K562 (cell line): ENCODE measurements around the gene ZBTB38. TPM values are rescaled to one million over a fixed set of nuclear protein-coding genes. Genes with fewer than 3 reads are reported as not detected.

Experiments used
- CBX1 ChIP-seq: sonication (generic); IDR thresholded peaks from 2 replicates; pipeline ENCODE4 v1.6.1; 2016; ENCODE audit warnings: antibody characterized with exemption, low read depth, mild to moderate bottlenecking
- CREM ChIP-seq: IDR thresholded peaks from 2 replicates; pipeline ENCODE4 v1.6.1; 2014; ENCODE audit warnings: antibody characterized with exemption, low read depth
- EP300 ChIP-seq: IDR thresholded peaks from 2 replicates; pipeline ENCODE4 v1.6.1; 2012; ENCODE audit warnings: low read length, improper control_type of control experiment
- LEF1 ChIP-seq: fragments of 450-650 bp; IDR thresholded peaks from 2 replicates; pipeline ENCODE4 v1.6.1; 2016; ENCODE audit warnings: mild to moderate bottlenecking
- RBFOX2 ChIP-seq: fragments of 200-400 bp; formaldehyde crosslinking; IDR thresholded peaks from 2 replicates; pipeline ENCODE4 v1.6.1; 2017; ENCODE audit warnings: low read depth, mild to moderate bottlenecking, low read length, moderate library complexity
- TAF1 ChIP-seq: IDR thresholded peaks from 2 replicates; pipeline ENCODE4 v1.6.1; 2011; ENCODE audit warnings: mild to moderate bottlenecking, low read length, moderate library complexity; ENCODE audit not compliant: insufficient read depth, control insufficient read depth, severe bottlenecking; ENCODE audit errors: extremely low read depth
- TCF3 ChIP-seq: sonication (generic); formaldehyde crosslinking; IDR thresholded peaks from 2 replicates; pipeline ENCODE4 v1.4.0; 2020; ENCODE audit warnings: mild to moderate bottlenecking, missing genetic modification reagents
- TRIM28 ChIP-seq: fragments of 450-650 bp; IDR thresholded peaks from 2 replicates; pipeline ENCODE4 v1.6.1; 2017
- ZNF174 ChIP-seq: fragments of 250-450 bp; sonication (Bioruptor Pico); IDR thresholded peaks from 2 replicates; pipeline ENCODE4 v1.4.0; 2020; ENCODE audit warnings: mild to moderate bottlenecking
- ZNF24 ChIP-seq: fragments of 450-650 bp; IDR thresholded peaks from 2 replicates; pipeline ENCODE4 v1.6.1; 2016
- ZNF695 ChIP-seq: fragments of 450-650 bp; formaldehyde crosslinking; IDR thresholded peaks from 2 replicates; pipeline ENCODE4 v1.4.0; 2020; ENCODE audit warnings: mild to moderate bottlenecking, moderate library complexity
- polyA plus RNA-seq, 8 experiments: library from polyadenylated mRNA; depleted of rRNA in 4 of 8; stranded (reverse) in 5 of 8; unstranded in 3 of 8; fragments of >200 nt; fragmentation: Nextera tagmentation in 2 of 8; fragmentation: Illumina TruSeq in 1 of 8; extraction: Ambion mirVana in 2 of 8; extraction: Trizol in 1 of 8; gene quantifications; 2 replicates each; pipeline versions ENCODE4 v1.2.1 to v1.2.3, GENCODE V29; 2011 to 2014; ENCODE audit warnings: inconsistent platforms in 1 of 8, missing spikeins in 1 of 8
- total RNA-seq, 7 experiments: library from RNA; depleted of rRNA in 6 of 7; stranded (reverse); fragments of >200 nt in 6 of 7; fragmentation: Illumina TruSeq in 2 of 7; extraction: Trizol in 2 of 7; gene quantifications; 2 replicates each; pipeline versions ENCODE4 v1.2.1 to v1.2.3, GENCODE V29; 2011 to 2021; ENCODE audit warnings: low replicate concordance in 1 of 7
- TF ChIP-seq, protein P1 (sequence below): fragments of 450-650 bp; IDR thresholded peaks from 2 replicates; pipeline ENCODE4 v1.6.1; 2016; ENCODE audit warnings: mild to moderate bottlenecking, moderate library complexity
- TF ChIP-seq, protein P2 (sequence below): fragments of 200-800 bp; sonication (Bioruptor generic); IDR thresholded peaks from 2 replicates; pipeline ENCODE4 v1.6.1; 2017; ENCODE audit warnings: missing genetic modification characterization, missing compliant biosample characterization
- TF ChIP-seq, protein P3 (sequence below): sonication (generic); formaldehyde crosslinking; IDR thresholded peaks from 2 replicates; pipeline ENCODE4 v1.8.0; 2022; ENCODE audit warnings: missing genetic modification reagents, mild to moderate bottlenecking, borderline replicate concordance

Gene ZBTB38
- total and polyA plus RNA-seq, 9 of the 15 experiments (the other 6 are each of a cell fraction or from before 2014, with no cell fraction given): 12.1 to 39.4 (median 22.9) TPM

DNA sequence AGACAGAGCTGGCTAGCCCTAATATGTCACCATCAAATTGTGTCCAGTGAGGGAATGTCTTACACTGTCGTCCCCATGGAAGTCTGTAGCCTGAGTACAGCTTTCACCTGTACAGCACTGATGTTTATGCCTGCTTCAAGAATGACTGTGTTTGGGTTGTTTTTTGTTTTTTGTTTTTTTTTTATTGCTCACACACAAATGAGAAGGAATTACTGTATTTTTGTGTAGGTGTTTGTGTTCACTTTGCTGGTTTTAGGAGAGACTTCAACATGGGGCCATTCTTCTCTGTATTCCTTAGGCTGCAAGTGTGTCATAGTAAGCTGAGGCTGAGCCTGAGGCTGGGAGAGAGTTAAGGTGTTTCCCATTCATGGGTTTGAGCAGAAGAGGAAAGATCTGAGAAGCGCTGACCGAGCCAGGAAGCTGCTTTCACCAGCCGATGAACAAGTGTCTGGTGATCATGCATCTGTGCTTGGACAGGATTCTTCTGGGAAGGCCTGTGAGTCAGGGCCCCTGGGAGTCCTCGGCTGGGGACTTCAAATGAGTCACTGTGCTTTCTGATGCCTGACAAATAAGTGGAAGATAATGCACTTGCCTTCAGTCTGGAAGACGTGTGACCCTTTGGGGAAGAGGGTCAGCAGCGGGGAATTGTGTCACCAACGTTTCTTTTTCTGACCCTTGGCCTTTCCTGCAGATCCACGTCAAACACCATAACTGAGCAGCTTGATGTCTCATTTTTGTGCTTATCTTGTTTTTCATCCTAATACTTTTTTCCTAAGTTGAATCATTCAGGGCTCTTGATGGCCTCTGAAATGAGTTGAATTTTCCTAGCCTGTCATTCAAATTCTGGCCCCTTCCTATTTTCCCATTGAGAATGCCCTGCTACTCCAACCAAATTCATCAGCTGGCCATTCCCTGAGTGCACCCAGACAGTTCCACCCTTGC is 36.7 kb upstream of the ZBTB38 start (continued):
- TF ChIP-seq, protein P1, sequence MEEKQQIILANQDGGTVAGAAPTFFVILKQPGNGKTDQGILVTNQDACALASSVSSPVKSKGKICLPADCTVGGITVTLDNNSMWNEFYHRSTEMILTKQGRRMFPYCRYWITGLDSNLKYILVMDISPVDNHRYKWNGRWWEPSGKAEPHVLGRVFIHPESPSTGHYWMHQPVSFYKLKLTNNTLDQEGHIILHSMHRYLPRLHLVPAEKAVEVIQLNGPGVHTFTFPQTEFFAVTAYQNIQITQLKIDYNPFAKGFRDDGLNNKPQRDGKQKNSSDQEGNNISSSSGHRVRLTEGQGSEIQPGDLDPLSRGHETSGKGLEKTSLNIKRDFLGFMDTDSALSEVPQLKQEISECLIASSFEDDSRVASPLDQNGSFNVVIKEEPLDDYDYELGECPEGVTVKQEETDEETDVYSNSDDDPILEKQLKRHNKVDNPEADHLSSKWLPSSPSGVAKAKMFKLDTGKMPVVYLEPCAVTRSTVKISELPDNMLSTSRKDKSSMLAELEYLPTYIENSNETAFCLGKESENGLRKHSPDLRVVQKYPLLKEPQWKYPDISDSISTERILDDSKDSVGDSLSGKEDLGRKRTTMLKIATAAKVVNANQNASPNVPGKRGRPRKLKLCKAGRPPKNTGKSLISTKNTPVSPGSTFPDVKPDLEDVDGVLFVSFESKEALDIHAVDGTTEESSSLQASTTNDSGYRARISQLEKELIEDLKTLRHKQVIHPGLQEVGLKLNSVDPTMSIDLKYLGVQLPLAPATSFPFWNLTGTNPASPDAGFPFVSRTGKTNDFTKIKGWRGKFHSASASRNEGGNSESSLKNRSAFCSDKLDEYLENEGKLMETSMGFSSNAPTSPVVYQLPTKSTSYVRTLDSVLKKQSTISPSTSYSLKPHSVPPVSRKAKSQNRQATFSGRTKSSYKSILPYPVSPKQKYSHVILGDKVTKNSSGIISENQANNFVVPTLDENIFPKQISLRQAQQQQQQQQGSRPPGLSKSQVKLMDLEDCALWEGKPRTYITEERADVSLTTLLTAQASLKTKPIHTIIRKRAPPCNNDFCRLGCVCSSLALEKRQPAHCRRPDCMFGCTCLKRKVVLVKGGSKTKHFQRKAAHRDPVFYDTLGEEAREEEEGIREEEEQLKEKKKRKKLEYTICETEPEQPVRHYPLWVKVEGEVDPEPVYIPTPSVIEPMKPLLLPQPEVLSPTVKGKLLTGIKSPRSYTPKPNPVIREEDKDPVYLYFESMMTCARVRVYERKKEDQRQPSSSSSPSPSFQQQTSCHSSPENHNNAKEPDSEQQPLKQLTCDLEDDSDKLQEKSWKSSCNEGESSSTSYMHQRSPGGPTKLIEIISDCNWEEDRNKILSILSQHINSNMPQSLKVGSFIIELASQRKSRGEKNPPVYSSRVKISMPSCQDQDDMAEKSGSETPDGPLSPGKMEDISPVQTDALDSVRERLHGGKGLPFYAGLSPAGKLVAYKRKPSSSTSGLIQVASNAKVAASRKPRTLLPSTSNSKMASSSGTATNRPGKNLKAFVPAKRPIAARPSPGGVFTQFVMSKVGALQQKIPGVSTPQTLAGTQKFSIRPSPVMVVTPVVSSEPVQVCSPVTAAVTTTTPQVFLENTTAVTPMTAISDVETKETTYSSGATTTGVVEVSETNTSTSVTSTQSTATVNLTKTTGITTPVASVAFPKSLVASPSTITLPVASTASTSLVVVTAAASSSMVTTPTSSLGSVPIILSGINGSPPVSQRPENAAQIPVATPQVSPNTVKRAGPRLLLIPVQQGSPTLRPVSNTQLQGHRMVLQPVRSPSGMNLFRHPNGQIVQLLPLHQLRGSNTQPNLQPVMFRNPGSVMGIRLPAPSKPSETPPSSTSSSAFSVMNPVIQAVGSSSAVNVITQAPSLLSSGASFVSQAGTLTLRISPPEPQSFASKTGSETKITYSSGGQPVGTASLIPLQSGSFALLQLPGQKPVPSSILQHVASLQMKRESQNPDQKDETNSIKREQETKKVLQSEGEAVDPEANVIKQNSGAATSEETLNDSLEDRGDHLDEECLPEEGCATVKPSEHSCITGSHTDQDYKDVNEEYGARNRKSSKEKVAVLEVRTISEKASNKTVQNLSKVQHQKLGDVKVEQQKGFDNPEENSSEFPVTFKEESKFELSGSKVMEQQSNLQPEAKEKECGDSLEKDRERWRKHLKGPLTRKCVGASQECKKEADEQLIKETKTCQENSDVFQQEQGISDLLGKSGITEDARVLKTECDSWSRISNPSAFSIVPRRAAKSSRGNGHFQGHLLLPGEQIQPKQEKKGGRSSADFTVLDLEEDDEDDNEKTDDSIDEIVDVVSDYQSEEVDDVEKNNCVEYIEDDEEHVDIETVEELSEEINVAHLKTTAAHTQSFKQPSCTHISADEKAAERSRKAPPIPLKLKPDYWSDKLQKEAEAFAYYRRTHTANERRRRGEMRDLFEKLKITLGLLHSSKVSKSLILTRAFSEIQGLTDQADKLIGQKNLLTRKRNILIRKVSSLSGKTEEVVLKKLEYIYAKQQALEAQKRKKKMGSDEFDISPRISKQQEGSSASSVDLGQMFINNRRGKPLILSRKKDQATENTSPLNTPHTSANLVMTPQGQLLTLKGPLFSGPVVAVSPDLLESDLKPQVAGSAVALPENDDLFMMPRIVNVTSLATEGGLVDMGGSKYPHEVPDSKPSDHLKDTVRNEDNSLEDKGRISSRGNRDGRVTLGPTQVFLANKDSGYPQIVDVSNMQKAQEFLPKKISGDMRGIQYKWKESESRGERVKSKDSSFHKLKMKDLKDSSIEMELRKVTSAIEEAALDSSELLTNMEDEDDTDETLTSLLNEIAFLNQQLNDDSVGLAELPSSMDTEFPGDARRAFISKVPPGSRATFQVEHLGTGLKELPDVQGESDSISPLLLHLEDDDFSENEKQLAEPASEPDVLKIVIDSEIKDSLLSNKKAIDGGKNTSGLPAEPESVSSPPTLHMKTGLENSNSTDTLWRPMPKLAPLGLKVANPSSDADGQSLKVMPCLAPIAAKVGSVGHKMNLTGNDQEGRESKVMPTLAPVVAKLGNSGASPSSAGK: 0 out of 2 replicates have a peak, but pooled peaks have one; percentile 12
- TF ChIP-seq ZNF174 (CRISPR knock-in tag) (no peak), RBFOX2 (0 out of 2 replicates have a peak, but pooled peaks have one; percentile 14), ZNF24 (peak; percentile 34; the same call in 1 of the 2 replicates), TRIM28 (0 out of 2 replicates have a peak, but pooled peaks have one; percentile 20), CBX1 (no peak), CREM (peak; percentile 87), ZNF695 (no peak), TAF1 (peak; percentile 33), LEF1 (peak; percentile 62; the same call in 1 of the 2 replicates), EP300 (peak; percentile 76; the same call in 1 of the 2 replicates), TCF3 (CRISPR knock-in tag) (peak; percentile 69)
- TF ChIP-seq, protein P2, sequence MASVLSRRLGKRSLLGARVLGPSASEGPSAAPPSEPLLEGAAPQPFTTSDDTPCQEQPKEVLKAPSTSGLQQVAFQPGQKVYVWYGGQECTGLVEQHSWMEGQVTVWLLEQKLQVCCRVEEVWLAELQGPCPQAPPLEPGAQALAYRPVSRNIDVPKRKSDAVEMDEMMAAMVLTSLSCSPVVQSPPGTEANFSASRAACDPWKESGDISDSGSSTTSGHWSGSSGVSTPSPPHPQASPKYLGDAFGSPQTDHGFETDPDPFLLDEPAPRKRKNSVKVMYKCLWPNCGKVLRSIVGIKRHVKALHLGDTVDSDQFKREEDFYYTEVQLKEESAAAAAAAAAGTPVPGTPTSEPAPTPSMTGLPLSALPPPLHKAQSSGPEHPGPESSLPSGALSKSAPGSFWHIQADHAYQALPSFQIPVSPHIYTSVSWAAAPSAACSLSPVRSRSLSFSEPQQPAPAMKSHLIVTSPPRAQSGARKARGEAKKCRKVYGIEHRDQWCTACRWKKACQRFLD: peak; percentile 66; the same call in 1 of the 2 replicates
- TF ChIP-seq, protein P3, sequence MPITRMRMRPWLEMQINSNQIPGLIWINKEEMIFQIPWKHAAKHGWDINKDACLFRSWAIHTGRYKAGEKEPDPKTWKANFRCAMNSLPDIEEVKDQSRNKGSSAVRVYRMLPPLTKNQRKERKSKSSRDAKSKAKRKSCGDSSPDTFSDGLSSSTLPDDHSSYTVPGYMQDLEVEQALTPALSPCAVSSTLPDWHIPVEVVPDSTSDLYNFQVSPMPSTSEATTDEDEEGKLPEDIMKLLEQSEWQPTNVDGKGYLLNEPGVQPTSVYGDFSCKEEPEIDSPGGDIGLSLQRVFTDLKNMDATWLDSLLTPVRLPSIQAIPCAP (CRISPR knock-in tag): no peak
